ENCODE results near the gene EVX1. TPM values are rescaled to one million over a fixed set of nuclear protein-coding genes. Genes with fewer than 3 reads are reported as not detected.
A peak's percentile ranks its signal among the peaks of the same experiment; 100 is the strongest.

The EVX1 gene
- total and polyA plus RNA-seq, 2 of the 13 experiments (the other 11 are each of a cell fraction or from before 2014, with no cell fraction given), result not detected

GRCh38 chr7:27199849-27200760 is 42.5 kb upstream of the EVX1 start, which contains the start of gene HOXA13 (continued):
- TF ChIP-seq ZNF343 (CRISPR knock-in tag; IDR thresholded peaks at IDR 0.05) (no peak), ZNF121 (CRISPR knock-in tag; IDR thresholded peaks at IDR 0.05) (no peak), MYPOP (CRISPR knock-in tag; IDR thresholded peaks at IDR 0.05) (0 out of 2 replicates have a peak, but pooled peaks have one; percentile 35), ZBTB14 (CRISPR knock-in tag; IDR thresholded peaks at IDR 0.05) (peak; percentile 36; the same call in 1 of the 2 replicates), NFIC (IDR thresholded peaks at IDR 0.05; ENCODE audit: low read length) (no peak), PTBP1 (IDR thresholded peaks at IDR 0.05; ENCODE audit: low read depth, low read length, poor library complexity, severe bottlenecking) (no peak), BCL6 (CRISPR knock-in tag; IDR thresholded peaks at IDR 0.05) (peak; percentile 73), EED (CRISPR knock-in tag; IDR thresholded peaks at IDR 0.05) (0 out of 2 replicates have a peak, but pooled peaks have one; percentile 55), ARHGAP35 (CRISPR knock-in tag; IDR thresholded peaks at IDR 0.05; ENCODE audit: borderline replicate concordance) (0 out of 2 replicates have a peak, but pooled peaks have one; percentile 63), GPBP1L1 (CRISPR knock-in tag; IDR thresholded peaks at IDR 0.05) (no peak), ZXDC (CRISPR knock-in tag; IDR thresholded peaks at IDR 0.05) (no peak), ZNF251 (CRISPR knock-in tag; IDR thresholded peaks at IDR 0.05) (no peak), ZNF879 (CRISPR knock-in tag; IDR thresholded peaks at IDR 0.05) (no peak), TBX2 (CRISPR knock-in tag; IDR thresholded peaks at IDR 0.05; ENCODE audit: borderline replicate concordance) (peak; percentile 45; the same call in 1 of the 2 replicates), MIXL1 (CRISPR knock-in tag; IDR thresholded peaks at IDR 0.05) (no peak), HNRNPK (IDR thresholded peaks at IDR 0.05; ENCODE audit: low read depth, low read length, poor library complexity, severe bottlenecking) (peak; percentile 27), TFDP1 (CRISPR knock-in tag; IDR thresholded peaks at IDR 0.05; ENCODE audit: borderline replicate concordance) (peak; percentile 37; the same call in 1 of the 2 replicates), ZNF563 (CRISPR knock-in tag; IDR thresholded peaks at IDR 0.05) (no peak), CREM (IDR thresholded peaks at IDR 0.05) (no peak), CREM (CRISPR knock-in tag; IDR thresholded peaks at IDR 0.05) (no peak), CBX2 (IDR thresholded peaks at IDR 0.05; ENCODE audit: low read depth, low read length) (0 out of 2 replicates have a peak, but pooled peaks have one; percentile 61), CBX2 (CRISPR knock-in tag; IDR thresholded peaks at IDR 0.05; ENCODE audit: low read depth) (no peak)
